ENCODE data around the gene XKR7.
"Not testable (repeated sequence)": the region's sequence is repeated elsewhere in the genome, so short reads cannot be mapped to it uniquely, and the experiment has no call there.

Gene XKR7, protein sequence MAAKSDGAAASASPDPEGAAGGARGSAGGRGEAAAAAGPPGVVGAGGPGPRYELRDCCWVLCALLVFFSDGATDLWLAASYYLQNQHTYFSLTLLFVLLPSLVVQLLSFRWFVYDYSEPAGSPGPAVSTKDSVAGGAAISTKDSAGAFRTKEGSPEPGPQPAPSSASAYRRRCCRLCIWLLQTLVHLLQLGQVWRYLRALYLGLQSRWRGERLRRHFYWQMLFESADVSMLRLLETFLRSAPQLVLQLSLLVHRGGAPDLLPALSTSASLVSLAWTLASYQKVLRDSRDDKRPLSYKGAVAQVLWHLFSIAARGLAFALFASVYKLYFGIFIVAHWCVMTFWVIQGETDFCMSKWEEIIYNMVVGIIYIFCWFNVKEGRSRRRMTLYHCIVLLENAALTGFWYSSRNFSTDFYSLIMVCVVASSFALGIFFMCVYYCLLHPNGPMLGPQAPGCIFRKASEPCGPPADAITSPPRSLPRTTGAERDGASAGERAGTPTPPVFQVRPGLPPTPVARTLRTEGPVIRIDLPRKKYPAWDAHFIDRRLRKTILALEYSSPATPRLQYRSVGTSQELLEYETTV

DNA sequence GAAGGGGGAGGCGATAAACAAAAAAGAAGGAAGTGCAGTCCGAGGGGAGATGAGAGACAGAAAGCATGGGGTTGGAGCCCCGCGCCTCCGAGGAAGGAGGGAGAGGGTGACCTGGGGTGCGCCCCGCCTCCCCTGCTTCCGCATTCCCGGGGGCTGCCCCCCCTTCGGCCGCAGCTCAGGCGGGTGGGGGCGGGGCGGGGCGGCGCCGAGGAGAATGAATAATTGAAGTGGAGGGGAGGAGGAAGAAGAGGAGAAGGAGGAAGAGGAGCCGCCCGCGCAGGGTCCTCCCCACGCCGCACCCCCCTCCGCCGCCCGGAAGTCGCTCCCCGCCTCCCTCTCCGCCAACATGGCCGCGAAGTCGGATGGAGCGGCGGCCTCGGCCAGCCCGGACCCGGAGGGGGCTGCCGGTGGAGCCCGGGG lies at the start of gene XKR7:
XKR7 (plus strand) TSS at position 322 of the 420 bp plus-strand sequence; CDS start at position 347, 25 bp downstream.
- no peak for DNase-seq

DNA sequence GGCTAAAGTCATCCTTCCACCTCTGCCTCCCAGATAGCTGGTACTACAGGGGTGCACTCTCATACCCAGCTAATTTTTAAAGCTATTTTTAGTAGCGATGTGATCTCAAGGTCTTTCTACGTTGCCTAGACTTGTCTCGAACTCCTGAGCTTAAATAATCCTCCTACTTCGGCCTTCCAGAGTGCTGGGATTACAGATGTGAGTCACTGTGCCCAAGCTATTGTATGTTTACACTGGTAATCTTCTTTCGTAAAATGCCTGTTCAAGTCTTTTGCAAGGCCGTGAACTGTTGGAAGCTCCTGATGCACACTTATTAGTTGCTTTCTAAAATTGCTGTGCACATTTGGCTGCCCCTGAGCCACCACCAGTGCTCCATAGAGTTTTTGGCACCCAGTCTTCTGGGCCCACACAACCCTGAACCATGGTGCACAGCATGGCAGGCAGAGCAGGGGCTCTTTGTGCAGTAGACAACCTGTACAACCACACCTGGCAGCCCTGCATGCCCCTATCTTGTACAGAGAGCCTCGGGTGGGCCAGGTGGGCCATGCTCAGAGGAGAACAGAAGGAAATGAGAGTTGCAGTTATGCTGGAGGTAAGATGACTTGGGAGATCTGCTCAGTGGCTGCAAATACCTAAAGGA lies 49.4 kb upstream of the XKR7 start:
- DNase-seq, result no peak

DNA sequence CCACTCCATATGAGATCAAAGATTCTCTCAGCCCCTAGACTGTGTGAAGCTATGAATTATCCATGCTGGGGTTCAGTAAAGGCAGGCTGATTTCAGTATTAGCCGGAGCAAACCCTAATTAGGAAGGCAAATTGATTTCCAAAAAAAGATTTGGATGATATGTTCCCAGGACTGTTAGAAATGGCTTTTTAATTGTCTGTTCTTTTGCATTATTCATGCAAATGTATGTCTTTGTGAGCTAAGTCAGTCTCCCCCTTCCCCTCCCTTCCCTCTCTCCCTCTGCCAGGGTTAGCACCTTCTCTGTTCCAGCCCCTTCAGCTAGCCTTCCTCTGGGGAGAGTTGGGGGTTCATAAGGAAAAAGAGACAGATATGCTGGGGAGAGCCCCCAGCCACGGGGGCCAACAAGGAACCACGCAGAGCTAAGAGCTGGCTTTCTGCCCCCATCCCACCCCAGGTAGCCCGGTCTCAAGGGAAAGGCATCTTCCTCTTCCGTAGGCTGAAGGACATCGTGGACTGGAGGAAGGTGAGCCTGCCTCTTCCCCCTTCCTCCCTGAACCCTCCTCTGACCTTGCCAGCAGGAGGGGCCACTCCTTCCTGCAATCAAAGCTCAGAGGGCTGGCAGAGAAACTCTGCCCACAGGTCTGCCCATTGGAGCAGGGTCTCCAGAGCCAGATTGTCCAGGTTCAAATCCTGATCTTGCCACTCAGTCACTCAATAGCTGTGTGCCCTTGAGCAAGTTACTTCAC lies 48.4 kb upstream of the XKR7 start:
- DNase-seq, result no peak

DNA sequence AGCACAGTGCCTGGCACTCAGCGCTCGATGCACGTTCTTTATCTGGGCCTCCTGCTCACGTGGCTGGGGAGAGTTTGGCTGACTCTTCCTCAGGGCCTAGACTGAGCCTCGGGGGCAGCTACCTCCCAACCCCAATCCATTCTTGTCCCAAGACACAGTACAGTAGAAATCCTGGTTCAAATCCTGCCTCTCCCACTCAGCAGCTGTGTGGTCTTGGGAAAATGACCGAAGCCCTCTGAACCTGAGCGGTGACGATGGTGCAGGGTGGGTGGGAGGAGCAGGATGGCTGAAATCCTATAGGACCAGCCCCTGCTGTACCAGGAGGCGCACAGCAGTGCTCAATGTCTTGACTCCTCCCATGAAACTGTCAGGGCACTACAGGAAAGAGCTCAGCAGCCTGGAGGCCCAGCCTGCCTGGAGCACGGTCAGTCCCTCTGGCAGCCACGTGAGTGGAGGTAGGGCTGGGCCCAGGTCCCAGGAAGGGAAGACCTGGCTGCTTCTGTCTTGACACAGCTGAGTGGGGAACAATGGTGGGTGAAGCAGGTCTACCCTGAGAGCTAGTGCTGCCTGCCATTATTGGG lies 47.6 kb upstream of the XKR7 start:
- no peak for DNase-seq

DNA sequence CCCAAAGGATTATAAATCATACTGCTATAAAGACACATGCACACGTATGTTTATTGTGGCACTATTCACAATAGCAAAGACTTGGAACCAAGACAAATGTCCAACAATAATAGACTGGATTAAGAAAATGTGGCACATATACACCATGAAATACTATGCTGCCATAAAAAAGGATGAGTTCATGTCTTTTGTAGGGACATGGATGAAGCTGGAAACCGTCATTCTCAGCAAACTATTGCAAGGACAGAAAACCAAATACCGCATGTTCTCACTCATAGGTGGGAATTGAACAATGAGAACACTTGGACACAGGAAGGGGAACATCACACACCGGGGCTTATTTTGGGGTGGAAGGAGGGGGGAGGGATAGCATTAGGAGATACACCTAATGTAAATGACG lies 46.5 kb upstream of the XKR7 start:
- not testable (repeated sequence) for DNase-seq

DNA sequence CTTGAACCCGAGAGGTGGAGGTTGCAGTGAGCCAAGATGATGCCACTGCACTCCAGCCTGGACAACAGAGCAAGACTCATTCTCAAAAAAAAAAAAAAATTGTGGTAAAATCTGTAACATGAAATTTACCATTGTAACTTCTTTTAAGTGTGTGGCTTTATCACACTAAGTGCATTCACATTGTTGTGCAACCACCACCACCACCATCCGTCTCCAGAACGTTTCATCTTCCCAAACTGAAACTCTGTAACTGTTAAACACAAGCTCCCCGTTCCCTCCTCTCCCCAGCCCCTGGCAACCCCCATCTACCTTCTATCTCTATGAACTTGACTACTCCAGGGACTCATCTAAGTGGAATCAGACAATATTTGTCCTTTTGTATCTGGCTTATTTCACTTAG lies 45.8 kb upstream of the XKR7 start:
- DNase-seq, result no peak

DNA sequence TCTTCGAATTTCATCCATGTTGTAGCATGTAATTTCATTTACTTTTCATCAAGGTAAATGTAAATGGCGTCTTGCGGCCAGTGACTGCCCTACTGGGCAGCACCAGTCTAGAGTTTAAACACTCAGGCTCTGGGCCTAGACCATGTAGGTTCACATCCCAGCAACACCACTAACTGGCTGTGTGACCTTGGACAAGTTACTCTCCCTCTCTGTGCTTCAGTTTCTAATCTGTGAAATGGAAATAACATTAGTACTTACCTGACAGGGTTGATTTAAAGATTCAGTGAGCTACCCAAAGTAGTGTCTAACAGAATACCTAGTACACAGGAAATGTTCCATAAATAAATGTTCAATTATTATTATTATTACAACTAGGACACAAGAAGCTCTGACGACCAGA lies 45.4 kb upstream of the XKR7 start:
- no peak for DNase-seq

DNA sequence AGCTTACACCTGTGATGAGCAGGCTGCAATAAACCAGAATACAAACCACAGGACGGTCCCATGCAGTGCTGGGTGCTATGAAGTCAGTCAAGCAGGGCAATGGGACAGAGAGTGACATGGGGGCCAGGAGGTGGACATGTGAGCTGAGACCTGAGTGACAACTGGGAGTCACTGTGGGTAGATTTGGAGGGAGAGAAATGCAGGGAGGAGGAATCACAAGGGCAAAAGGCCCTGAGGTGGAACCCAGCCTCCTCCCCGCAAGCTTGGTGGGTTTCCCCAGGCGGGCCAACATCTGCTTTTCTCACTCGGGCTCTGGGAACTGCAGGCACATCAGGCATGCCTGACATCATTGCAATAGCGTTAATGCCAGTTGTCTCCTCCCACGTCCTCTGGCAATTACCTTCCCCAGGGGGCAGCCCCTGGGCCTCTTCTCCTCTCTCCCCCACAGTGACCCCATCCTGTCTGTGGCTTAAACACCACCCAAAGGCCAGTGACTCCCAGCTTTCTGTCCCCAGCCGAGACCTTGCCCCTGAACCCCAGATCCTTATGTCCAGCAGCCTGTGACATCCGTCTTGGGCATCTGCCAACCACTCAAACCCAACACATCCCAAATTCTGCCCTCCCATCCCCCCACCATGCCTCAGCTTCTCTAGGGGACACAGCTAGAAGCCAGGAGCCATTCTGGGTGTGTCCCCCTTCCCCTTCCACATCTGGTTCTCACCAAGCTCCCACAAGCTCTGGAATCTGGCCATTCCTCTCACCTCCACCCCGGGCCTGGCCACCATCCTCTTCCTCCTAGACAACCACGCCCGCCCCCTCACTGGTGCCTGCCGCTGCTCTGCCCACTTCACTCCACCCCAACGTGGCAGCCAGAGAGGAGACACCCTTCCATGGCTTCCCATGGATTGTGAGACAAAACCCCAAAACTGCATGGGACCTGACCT lies 44.3 kb upstream of the XKR7 start:
- no peak for DNase-seq

DNA sequence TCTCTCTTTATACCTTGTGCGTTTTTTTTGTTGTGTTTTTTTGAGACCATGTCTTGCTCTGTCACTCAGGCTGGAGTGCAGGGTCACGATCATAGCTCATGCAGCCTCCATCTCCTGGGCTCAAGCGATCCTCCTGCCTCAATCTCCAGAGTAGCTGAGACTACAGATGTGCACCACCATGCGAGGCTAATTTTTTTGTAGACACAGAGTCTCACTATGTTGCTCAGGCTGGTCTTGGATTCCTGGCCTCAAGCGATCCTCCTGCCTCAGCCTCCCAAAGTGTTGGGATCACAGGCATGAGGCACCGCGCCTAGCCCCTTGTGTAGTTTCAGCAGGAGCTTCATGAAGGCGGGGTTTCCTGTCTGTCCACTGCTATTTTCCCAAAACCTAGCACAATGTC lies 43.4 kb upstream of the XKR7 start:
- no peak for DNase-seq

DNA sequence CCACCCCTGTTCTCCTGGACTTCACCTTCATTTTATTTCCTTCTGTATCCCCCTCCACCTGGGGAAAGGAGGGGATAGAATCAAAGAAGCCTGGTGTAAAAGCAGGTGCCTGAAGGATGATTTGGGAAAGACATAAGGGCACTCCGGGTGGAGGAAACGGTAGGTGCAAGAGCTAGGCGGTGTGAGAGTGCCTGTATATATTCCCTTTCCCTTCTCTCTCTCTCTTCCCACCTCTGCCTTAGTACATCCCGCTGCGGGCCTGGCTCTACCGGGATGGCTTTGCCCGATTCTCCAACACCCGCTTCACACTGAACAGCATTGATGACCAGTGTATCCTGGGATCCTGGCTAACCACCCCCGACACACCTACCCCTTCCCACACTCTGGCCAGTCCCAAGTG lies 42.3 kb upstream of the XKR7 start:
- no peak for DNase-seq

DNA sequence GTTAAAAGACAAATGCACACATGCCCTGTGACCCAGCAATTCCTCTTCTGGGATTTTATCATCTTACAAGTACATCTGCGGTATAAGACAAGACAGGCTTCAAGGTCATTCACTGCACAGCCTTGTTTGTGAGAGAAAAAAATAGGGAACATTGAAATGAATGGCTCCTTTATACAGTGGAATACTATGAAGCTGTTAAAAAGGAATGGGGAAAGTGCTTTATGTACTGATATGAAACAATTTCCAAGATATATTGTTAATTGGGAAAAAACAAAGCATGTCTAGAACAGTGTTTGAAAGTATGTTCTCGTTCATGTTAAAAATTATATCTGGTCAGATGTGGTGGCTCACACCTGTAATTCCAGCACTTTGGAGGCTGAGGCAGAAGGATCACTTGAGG lies 41.5 kb upstream of the XKR7 start:
- DNase-seq, result no peak

DNA sequence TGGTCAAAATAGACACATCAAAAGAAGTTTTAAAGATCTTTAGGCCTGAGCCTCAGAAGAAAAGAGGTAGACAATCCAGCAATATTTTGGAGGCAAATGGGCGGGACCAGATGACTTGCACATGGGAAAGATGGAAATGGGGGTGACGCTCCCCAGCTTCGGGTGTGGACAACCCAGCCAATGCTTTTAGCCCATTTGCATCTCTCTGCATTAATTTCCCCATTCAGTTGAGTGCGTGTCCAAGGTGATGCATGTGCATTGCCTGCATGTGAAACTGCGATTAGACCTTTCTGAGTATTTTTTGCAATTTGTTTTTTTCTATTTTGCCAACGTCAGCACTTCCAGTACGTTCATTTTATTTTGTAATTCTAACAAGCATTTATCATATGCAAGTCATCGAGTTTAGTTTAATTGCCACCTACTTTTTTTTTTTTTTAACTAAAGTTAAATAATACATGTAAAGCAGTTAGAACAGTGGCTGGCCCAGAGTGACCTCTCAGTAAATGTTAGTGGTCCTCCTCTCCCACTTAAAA lies 40.3 kb upstream of the XKR7 start:
- no peak for DNase-seq

DNA sequence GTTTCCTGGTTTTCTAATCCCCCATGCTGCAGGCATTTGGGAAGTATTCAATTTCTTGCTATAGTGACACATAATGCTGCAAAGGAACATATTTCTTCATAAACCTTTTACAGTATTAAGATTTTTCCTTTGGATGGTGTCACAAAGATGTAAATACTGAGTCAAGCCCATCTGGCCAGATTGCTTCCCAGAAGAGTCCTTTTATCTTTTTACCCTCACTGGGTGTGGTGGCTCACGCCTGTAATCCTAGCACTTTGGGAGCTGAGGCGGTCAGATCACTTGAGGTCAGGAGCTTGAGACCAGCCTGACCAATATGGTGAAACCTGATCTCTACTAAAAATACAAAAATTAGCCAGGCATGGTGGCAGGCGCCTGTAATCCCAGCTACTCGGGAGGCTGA lies 38.3 kb upstream of the XKR7 start:
- DNase-seq, result not testable (repeated sequence)

DNA sequence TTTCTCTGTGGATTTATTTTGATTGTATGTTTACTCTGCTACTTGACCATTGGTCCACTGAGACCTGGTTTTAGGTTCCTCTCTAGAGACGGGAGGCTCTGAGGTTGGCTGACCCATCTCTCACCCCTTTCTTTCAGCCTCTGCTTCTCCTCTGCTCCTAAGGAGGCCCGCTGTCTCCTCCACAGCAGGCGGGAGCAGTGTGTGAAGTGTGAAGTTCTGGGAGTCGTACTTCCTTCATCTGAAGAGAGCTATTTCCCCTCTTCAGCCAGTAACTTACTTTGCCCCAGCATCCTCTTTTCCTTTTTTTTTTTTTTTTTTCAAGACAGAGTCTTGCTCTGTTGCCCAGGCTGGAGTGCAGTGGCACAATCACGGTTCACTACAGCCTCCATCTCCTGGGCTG lies 37.2 kb upstream of the XKR7 start:
- DNase-seq, result no peak

DNA sequence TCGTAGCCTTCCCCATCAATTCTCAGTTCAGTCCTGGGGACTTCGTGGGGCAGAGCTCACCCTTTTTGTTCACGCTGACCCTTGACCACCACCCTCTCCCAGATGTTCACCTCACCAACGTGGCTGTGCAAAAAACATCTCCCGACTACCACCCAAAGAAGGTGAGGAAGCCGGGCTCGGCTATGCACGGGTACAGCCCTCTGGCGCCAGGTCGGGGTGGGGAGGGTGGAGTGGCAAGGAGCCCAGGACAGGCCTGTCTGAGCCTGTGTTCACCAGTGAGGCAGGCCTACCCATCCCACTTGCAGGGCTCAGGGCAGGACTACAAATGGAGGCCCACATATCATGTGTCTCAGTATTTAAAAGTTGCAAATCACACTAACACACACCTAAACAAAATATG lies 34.3 kb upstream of the XKR7 start:
- no peak for DNase-seq

DNA sequence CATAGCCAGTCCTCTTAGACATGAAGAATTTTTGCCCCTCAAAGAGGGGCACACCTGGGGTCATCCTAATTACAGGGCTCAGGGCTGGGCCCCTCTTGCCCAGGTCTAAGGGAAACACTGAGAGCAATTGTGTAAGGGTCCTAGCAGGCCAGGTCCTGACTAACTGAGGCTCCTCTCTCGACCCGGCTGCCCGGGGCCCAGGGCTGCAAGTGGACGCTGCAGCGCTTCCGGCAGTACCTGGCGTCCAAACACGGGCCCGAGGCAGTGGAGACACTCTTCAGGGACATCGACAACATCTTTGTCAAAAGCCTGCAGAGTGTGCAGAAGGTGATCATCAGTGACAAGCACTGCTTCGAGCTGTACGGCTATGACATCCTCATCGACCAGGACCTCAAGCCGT lies 33.5 kb upstream of the XKR7 start:
- no peak for DNase-seq

DNA sequence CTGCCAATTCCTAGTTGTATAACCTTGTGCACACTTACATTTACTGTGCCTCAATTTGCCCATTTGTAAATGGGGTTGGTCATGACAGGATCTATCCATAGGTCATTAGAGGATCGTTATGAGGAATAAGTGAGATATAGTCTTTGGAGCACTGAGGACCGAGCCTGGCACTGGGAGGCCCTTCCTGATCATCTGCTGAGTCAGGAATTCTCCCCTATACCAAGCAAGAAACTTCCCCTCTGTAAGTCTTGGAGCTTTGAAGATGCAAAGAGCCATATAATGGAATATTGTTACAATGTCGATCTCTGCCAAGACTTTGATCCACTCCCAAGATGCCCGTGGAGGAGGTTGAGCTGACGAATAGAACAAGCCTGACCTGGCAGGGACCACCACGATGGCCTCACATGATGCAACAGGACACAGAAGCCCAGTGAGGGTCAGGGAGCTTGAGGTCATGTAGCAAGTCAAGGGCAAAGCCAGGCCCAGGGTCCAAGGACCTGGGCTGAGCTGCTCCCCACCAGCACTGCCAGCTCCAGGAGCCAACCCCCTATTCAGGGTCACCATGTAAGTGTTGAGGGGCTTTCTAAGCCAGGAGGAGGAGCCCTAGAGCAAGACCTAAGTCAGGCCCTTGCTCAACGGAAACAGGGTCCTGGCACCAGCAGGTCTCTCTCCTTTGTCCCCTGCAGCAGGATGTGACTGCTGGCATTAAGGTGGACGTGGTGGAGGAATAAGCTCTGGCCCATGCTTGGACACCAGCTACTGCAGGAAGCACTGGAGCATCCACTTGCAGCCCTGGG lies 32.8 kb upstream of the XKR7 start:
- no peak for DNase-seq

DNA sequence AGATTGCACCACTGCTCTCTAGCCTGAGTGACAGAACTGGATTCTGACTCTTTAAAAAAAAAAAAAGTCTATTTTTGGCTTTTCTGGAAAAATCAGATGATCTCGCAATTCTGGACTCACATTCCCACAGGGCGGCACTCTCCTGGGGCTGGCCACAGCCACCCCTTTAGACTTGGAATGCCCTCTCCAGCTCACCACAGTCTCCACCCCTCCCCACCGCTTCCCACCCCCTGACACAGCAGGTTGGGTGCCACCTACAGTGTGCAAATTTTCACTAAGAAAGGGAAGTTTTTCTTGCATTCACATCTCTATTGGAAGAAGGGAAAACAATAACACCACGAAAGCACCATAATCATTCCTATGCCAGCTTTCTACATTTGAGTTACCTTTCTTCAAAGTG lies 31.5 kb upstream of the XKR7 start:
- no peak for DNase-seq

DNA sequence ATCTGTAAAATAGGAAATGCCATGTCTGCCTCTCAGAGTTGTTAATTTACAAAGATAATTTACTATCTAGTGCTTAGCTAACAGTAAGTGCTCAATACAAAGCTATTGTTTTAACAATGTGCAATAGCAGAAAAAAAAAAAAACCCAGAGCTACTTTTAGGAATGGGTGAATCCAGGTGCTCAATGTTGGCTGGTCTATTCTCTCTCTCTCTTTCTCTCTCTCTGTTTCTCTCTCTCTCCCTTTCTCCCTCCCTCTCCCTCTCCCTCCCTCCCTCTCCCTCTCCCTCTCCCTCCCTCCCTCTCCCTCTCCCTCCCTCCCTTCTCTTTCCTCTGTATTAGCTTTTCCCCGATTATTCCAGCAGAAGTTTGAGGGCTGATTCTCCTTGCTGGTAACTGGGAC lies 30.1 kb upstream of the XKR7 start:
- DNase-seq, result no peak

DNA sequence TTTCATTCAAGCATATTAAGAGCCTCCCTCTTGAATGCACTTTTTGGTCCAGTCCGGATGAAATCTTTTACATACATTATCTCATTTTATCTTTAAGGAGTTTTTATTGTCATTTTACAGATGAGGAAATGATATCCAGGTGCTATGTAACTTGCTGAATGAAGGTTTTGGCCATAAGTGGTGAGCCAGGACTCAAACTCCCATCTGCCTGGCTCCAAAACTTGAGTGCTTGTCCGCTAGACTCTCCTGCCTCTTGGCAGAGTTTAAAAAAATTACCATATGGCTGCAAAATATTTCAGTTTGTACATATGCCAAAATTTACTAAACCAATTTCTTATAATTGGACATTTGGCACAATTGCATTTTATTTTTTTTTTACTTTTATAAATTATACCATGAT lies 28.3 kb upstream of the XKR7 start:
- DNase-seq, result no peak

DNA sequence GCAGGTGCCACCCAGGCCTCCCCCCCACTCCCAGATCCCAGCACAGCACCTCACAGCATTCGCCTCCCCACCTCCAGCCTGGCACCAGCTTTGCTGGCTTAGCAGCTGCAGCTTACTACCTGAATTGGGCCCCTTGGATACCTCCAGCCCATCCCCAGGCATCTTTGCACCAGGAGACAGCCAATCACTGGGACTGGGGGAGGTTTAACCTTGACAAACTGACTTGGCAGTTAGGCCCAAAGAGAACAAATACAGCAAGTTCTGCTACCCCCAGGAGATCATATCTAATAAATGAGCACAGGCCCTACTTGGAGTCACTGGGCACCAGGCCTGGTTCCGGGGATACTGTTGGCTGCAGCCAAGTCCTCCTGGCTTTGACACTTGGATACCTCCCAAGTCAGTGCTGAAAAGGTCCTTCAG lies 24.9 kb upstream of the XKR7 start:
- no peak for DNase-seq
